ENCODE data around the gene ZNF778. TPM values are rescaled to one million over a fixed set of nuclear protein-coding genes. Genes with fewer than 3 reads are reported as not detected.
"Not testable (repeated sequence)": the region's sequence is repeated elsewhere in the genome, so short reads cannot be mapped to it uniquely, and the experiment has no call there.

The ZNF778 gene
- total and polyA plus RNA-seq, 2 donors (not counting 1 experiment from before 2014, with no cell fraction given), result 2.2 to 13.4 TPM

- Histone ChIP-seq H3K4me1 (ENCODE audit: control insufficient read depth in 2 of 2, insufficient read depth in 2 of 2, low read length in 2 of 2) (peaks cover 3 to 10% of the 10 kb centered on the region in 2 donors), H3K27ac (ENCODE audit: low read length in 2 of 2) (no peak overlapping the region), H3K4me2 (replicated peaks; ENCODE audit: low read depth, low read length, poor library complexity, severe bottlenecking) (peak overlapping the region; percentile 93), H4K20me1 (ENCODE audit: control insufficient read depth, insufficient read depth, low read length, poor library complexity, severe bottlenecking) (no peaks in the 10 kb centered on the region), H3K79me2 (ENCODE audit: control insufficient read depth, insufficient read depth, low read length) (no peaks in the 10 kb centered on the region), H3K27me3 (replicated peaks in 1 of 4; ENCODE audit: control extremely low read depth in 1 of 4, control insufficient read depth in 3 of 4, insufficient read depth in 4 of 4, low read length in 3 of 4) (no peaks in the 10 kb centered on the region), H3K36me3 (replicated peaks in 1 of 2; ENCODE audit: control extremely low read depth in 1 of 2, control insufficient read depth in 1 of 2, extremely low read depth in 1 of 2, insufficient read depth in 2 of 2, low read length in 1 of 2) (no peaks in the 10 kb centered on the region), H2AFZ (ENCODE audit: insufficient read depth, low read depth, low read length, poor library complexity, severe bottlenecking) (peak overlapping the region; percentile 83), H3K9ac (ENCODE audit: low read length) (peak overlapping the region; percentile 54), H3K9me3 (ENCODE audit: control extremely low read depth in 1 of 3, control insufficient read depth in 2 of 3, insufficient read depth in 1 of 3, low read length in 2 of 3) (peaks cover 1 to 35% (median 7%) of the 10 kb centered on the region in 3 donors), H3K4me3 (ENCODE audit: control extremely low read depth in 1 of 5, extremely low read depth in 1 of 5, insufficient read depth in 1 of 5, low read depth in 2 of 5, low read length in 4 of 5) (peak overlapping the region in 4 of 5 experiments; percentile 26 to 59 (median 43))
- peak; percentile 92 for DNase-seq
- Mint-ChIP-seq H3K9me3 (ENCODE audit: insufficient read depth) (peaks cover 5% of the 10 kb centered on the region), H3K4me1 (peaks cover 5% of the 10 kb centered on the region), H3K27me3 (no peaks in the 10 kb centered on the region), H3K4me3 (peak overlapping the region; percentile 78), H3K27ac (peak overlapping the region; percentile 15)
- intact Hi-C loops (cut with micrococcal nuclease), result loop anchor here (2.0 to 10.0 kb wide), 2 partner anchors 76 to 408 kb away; partner anchors contain the start of genes CDH15, CHMP1A and SPATA33
- WGBS (ENCODE audit: insufficient coverage), result 6% methylated on average over 78 of the region's 78 CpGs
- ATAC-seq (ENCODE audit: low read depth), result peak; percentile 96
- POLR2A ChIA-PET, result interaction anchor here (0.6 to 1.6 kb wide), 4 partner anchors 29 to 317 kb away, joined by 3 to 4 read pairs (median 4); partner anchors contain the start of genes CDH15 and ZNF778
- CTCF ChIA-PET, result interaction anchor here (0.5 to 1.7 kb wide), 6 partner anchors 18 to 509 kb away, joined by 3 to 5 read pairs (median 3); partner anchors contain the start of gene ZNF778
- TF ChIP-seq EZH2 (IDR thresholded peaks at IDR 0.05; ENCODE audit: borderline replicate concordance, insufficient read depth, low read depth, low read length, poor library complexity, severe bottlenecking) (no peak), CTCF (IDR thresholded peaks at IDR 0.05) (no peak)
Measured at GRCh38 chr16:89246903-89247733, 29.6 kb downstream of the ZNF778 start.

- H4K20me1 ChIP-seq (ENCODE audit: control insufficient read depth, insufficient read depth, low read length, poor library complexity, severe bottlenecking); H3K9me3 Mint-ChIP-seq (ENCODE audit: insufficient read depth); H3K79me2 ChIP-seq (ENCODE audit: control insufficient read depth, insufficient read depth, low read length); H3K4me1 Mint-ChIP-seq; H3K27me3 ChIP-seq (replicated peaks in 1 of 4; ENCODE audit: control extremely low read depth in 1 of 4, control insufficient read depth in 3 of 4, insufficient read depth in 4 of 4, low read length in 3 of 4); H3K4me1 ChIP-seq (ENCODE audit: control insufficient read depth in 2 of 2, insufficient read depth in 2 of 2, low read length in 2 of 2); H3K27me3 Mint-ChIP-seq; DNase-seq; H3K36me3 ChIP-seq (replicated peaks in 1 of 2; ENCODE audit: control extremely low read depth in 1 of 2, control insufficient read depth in 1 of 2, extremely low read depth in 1 of 2, insufficient read depth in 2 of 2, low read length in 1 of 2); H3K27ac Mint-ChIP-seq; ATAC-seq (ENCODE audit: low read depth); H3K27ac ChIP-seq (ENCODE audit: low read length in 2 of 2): not testable (repeated sequence)
- POLR2A ChIA-PET, result interaction anchor here (0.7 to 1.6 kb wide), 3 partner anchors 30 to 317 kb away, joined by 3 to 4 read pairs (median 4); partner anchors contain the start of genes CDH15 and ZNF778
- Histone ChIP-seq H3K4me3 (ENCODE audit: control extremely low read depth in 1 of 5, extremely low read depth in 1 of 5, insufficient read depth in 1 of 5, low read depth in 2 of 5, low read length in 4 of 5) (peak overlapping the region in 4 of 5 experiments; percentile 37 to 51 (median 45)), H3K9ac (ENCODE audit: low read length) (peak overlapping the region; percentile 54), H3K4me2 (replicated peaks; ENCODE audit: low read depth, low read length, poor library complexity, severe bottlenecking) (peak overlapping the region; percentile 93), H2AFZ (ENCODE audit: insufficient read depth, low read depth, low read length, poor library complexity, severe bottlenecking) (peak overlapping the region; percentile 49), H3K9me3 (ENCODE audit: control extremely low read depth in 1 of 3, control insufficient read depth in 2 of 3, insufficient read depth in 1 of 3, low read length in 2 of 3) (peaks cover 1 to 35% (median 7%) of the 10 kb centered on the region in 3 donors)
- intact Hi-C loops (cut with micrococcal nuclease), result loop anchor here (2.0 to 10.0 kb wide), 2 partner anchors 77 to 407 kb away; partner anchors contain the start of genes CDH15, CHMP1A and SPATA33
- CTCF ChIA-PET, result interaction anchor here (0.6 to 1.7 kb wide), 4 partner anchors 30 to 510 kb away, joined by 3 to 5 read pairs (median 3); partner anchors contain the start of gene ZNF778
- peak overlapping the region; percentile 73 for H3K4me3 Mint-ChIP-seq
- 2% methylated on average over 43 of the region's 45 CpGs for WGBS (ENCODE audit: insufficient coverage)
Measured at GRCh38 chr16:89247734-89248075, 30.2 kb downstream of the ZNF778 start.

Data from B cell (primary cell).